Activated CD8-positive, alpha-beta memory T cell treated with anti-CD3 and anti-CD28 coated beads for 1 hour (primary cell): ENCODE results near the gene EPB41L3.

Experiments used
- DNase-seq, 2 donors: peaks; one replicate each; pipeline ENCODE4 v3.0.0-alpha.2; 2020; ENCODE audit warnings: low read depth in 1 of 2; ENCODE audit errors: extremely low read depth in 1 of 2

Gene EPB41L3

GRCh38 chr18:5456577-5457461 is 87.0 kb downstream of the EPB41L3 start:
- DNase-seq = no peak

- DNase-seq = no peak
Observed at GRCh38 chr18:5455674-5456073, 88.1 kb downstream of the EPB41L3 start.

GRCh38 chr18:5452943-5453443 is 90.8 kb downstream of the EPB41L3 start:
- DNase-seq = no peak

GRCh38 chr18:5451871-5452270 is 91.9 kb downstream of the EPB41L3 start:
- DNase-seq = no peak

- DNase-seq = no peak
Observed at GRCh38 chr18:5451150-5451549, 92.6 kb downstream of the EPB41L3 start.

GRCh38 chr18:5449858-5450509 is 93.8 kb downstream of the EPB41L3 start:
- no peak for DNase-seq

GRCh38 chr18:5447442-5447841 is 96.4 kb downstream of the EPB41L3 start:
- no peak for DNase-seq

GRCh38 chr18:5444847-5445246 is 99.0 kb downstream of the EPB41L3 start:
- no peak for DNase-seq

GRCh38 chr18:5444269-5444668 is 99.5 kb downstream of the EPB41L3 start:
- no peak for DNase-seq

- no peak for DNase-seq
Observed at GRCh38 chr18:5439986-5440696, 103.7 kb downstream of the EPB41L3 start.

GRCh38 chr18:5434425-5434824 is 109.4 kb downstream of the EPB41L3 start:
- DNase-seq = no peak

GRCh38 chr18:5431836-5432575 is 111.8 kb downstream of the EPB41L3 start:
- no peak for DNase-seq

- no peak for DNase-seq
Observed at GRCh38 chr18:5430131-5430530, 113.7 kb downstream of the EPB41L3 start.

- DNase-seq = no peak
Observed at GRCh38 chr18:5429681-5430080, 114.1 kb downstream of the EPB41L3 start.

GRCh38 chr18:5425721-5426120 is 118.1 kb downstream of the EPB41L3 start:
- DNase-seq = no peak

GRCh38 chr18:5424903-5425664 is 118.7 kb downstream of the EPB41L3 start:
- DNase-seq = no peak

- DNase-seq = no peak
Observed at GRCh38 chr18:5422626-5423025, 121.2 kb downstream of the EPB41L3 start.

- no peak for DNase-seq
Observed at GRCh38 chr18:5421981-5422380, 121.8 kb downstream of the EPB41L3 start.

- DNase-seq = no peak
Observed at GRCh38 chr18:5420906-5421305, 122.9 kb downstream of the EPB41L3 start.

- no peak for DNase-seq
Observed at GRCh38 chr18:5419601-5420000, 124.2 kb downstream of the EPB41L3 start.
